Neural cell (in vitro differentiated cells): ENCODE results near the gene NHERF1. TPM values are rescaled to one million over a fixed set of nuclear protein-coding genes. Genes with fewer than 3 reads are reported as not detected.

ENCODE experiments used
- H2AFZ ChIP-seq: fragments of 200-600, 300-800 bp; sonication (generic), shearing (Covaris generic); 2 replicates; pipeline ENCODE4 v1.6.0; 2014; ENCODE audit warnings: low read depth, mild to moderate bottlenecking, antibody characterized with exemption, low read length, moderate library complexity
- H3F3A ChIP-seq: fragments of 200-600 bp; shearing (Covaris generic); 2 replicates; pipeline ENCODE4 v1.6.1; 2016; ENCODE audit warnings: mild to moderate bottlenecking, moderate library complexity, mixed read lengths, antibody characterized with exemption, low read length; ENCODE audit not compliant: insufficient read depth, poor library complexity, severe bottlenecking
- H3K27ac ChIP-seq: fragments of 200-600, 300-800 bp; sonication (generic), shearing (Covaris generic); 2 replicates; pipeline ENCODE4 v1.5.1; 2014; ENCODE audit warnings: mild to moderate bottlenecking, low read length, moderate library complexity
- H3K27me3 ChIP-seq: fragments of 300-800, 200-600 bp; sonication (generic), shearing (Covaris generic); 2 replicates; pipeline ENCODE4 v1.6.0; 2014; ENCODE audit warnings: mild to moderate bottlenecking, low read depth, low read length, moderate library complexity; ENCODE audit not compliant: insufficient read depth
- H3K36me3 ChIP-seq: fragments of 300-800, 200-600 bp; sonication (generic), shearing (Covaris generic); 2 replicates; pipeline ENCODE4 v1.5.1; 2014; ENCODE audit warnings: mild to moderate bottlenecking, antibody characterized with exemption, low read length, moderate library complexity; ENCODE audit not compliant: insufficient read depth
- H3K4me2 ChIP-seq: fragments of 300-800, 200-600 bp; sonication (generic), shearing (Covaris generic); 2 replicates; pipeline ENCODE4 v1.6.0; 2014; ENCODE audit warnings: mild to moderate bottlenecking, low read length
- H3K4me3 ChIP-seq: fragments of 300-800, 200-600 bp; sonication (generic), shearing (Covaris generic); 2 replicates; pipeline ENCODE4 v1.5.1; 2014; ENCODE audit warnings: mild to moderate bottlenecking, low read length, moderate library complexity
- H3K79me2 ChIP-seq: fragments of 200-600 bp; shearing (Covaris generic); replicated peaks from 2 replicates; pipeline ENCODE4 v1.6.0; 2014; ENCODE audit warnings: mild to moderate bottlenecking, low read length, moderate library complexity; ENCODE audit not compliant: insufficient read depth
- H3K9ac ChIP-seq: fragments of 300-800, 200-600 bp; sonication (generic), shearing (Covaris generic); 2 replicates; pipeline ENCODE4 v1.6.1; 2016; ENCODE audit warnings: mild to moderate bottlenecking, low read length, mixed read lengths
- H3K9me2 ChIP-seq: fragments of 200-600 bp; shearing (Covaris generic); 2 replicates; pipeline ENCODE4 v1.6.1; 2016; ENCODE audit warnings: mild to moderate bottlenecking, low read length, mixed read lengths; ENCODE audit not compliant: insufficient read depth
- H3K9me3 ChIP-seq: fragments of 200-600, 300-800 bp; sonication (generic), shearing (Covaris generic); 2 replicates; pipeline ENCODE4 v1.6.1; 2016; ENCODE audit warnings: mild to moderate bottlenecking, mixed run types, low read length, moderate library complexity, mixed read lengths
- H4K20me1 ChIP-seq: fragments of 200-600 bp; shearing (Covaris generic); 2 replicates; pipeline ENCODE4 v1.6.1; 2016; ENCODE audit warnings: mild to moderate bottlenecking, mixed run types; ENCODE audit not compliant: insufficient read depth
- EP300 ChIP-seq: fragments of 450-650 bp; conservative IDR thresholded peaks from 2 replicates; pipeline ENCODE4 v1.6.1; 2014; ENCODE audit warnings: antibody characterized with exemption, mild to moderate bottlenecking, moderate library complexity; ENCODE audit not compliant: poor library complexity, severe bottlenecking
- EZH2 ChIP-seq: fragments of 200-600, 300-800 bp; shearing (Covaris generic), sonication (generic); IDR thresholded peaks from 2 replicates; pipeline ENCODE4 v1.6.1; 2014; ENCODE audit warnings: antibody characterized with exemption, low read length, borderline replicate concordance, mild to moderate bottlenecking; ENCODE audit not compliant: insufficient read depth, poor library complexity, severe bottlenecking
- MXI1 ChIP-seq: fragments of 450-650 bp; conservative IDR thresholded peaks from 2 replicates; pipeline ENCODE4 v1.6.1; 2014; ENCODE audit warnings: antibody characterized with exemption, mild to moderate bottlenecking; ENCODE audit not compliant: poor library complexity, severe bottlenecking
- POLR2AphosphoS5 ChIP-seq: IDR thresholded peaks from 2 replicates; pipeline ENCODE4 v1.6.1; 2012
- RAD21 ChIP-seq: fragments of 450-650 bp; conservative IDR thresholded peaks from 2 replicates; pipeline ENCODE4 v1.6.1; 2014; ENCODE audit warnings: antibody characterized with exemption, mild to moderate bottlenecking, moderate library complexity
- SMC3 ChIP-seq: fragments of 450-650 bp; conservative IDR thresholded peaks from 2 replicates; pipeline ENCODE4 v1.6.1; 2014; ENCODE audit warnings: antibody characterized with exemption, mild to moderate bottlenecking, moderate library complexity; ENCODE audit not compliant: poor library complexity
- TAF1 ChIP-seq: IDR thresholded peaks from 2 replicates; pipeline ENCODE4 v1.6.1; 2012; ENCODE audit warnings: low read depth
- polyA plus RNA-seq: library from polyadenylated mRNA; depleted of rRNA; stranded (reverse); fragments of >200 nt; gene quantifications from 2 replicates; pipeline ENCODE4 v1.2.3, GENCODE V29; 2014
- TF ChIP-seq, protein P1 (sequence below): IDR thresholded peaks from 2 replicates; pipeline ENCODE4 v1.6.1; 2012; ENCODE audit warnings: borderline replicate concordance
- TF ChIP-seq, protein P2 (sequence below): fragments of 450-650 bp; IDR thresholded peaks from 2 replicates; pipeline ENCODE4 v1.5.1; 2014; ENCODE audit warnings: antibody characterized with exemption, mild to moderate bottlenecking, moderate library complexity; ENCODE audit not compliant: poor library complexity, severe bottlenecking

Gene NHERF1
- polyA plus RNA-seq, 1 donor from 2014 or later = 0.51 TPM

DNA sequence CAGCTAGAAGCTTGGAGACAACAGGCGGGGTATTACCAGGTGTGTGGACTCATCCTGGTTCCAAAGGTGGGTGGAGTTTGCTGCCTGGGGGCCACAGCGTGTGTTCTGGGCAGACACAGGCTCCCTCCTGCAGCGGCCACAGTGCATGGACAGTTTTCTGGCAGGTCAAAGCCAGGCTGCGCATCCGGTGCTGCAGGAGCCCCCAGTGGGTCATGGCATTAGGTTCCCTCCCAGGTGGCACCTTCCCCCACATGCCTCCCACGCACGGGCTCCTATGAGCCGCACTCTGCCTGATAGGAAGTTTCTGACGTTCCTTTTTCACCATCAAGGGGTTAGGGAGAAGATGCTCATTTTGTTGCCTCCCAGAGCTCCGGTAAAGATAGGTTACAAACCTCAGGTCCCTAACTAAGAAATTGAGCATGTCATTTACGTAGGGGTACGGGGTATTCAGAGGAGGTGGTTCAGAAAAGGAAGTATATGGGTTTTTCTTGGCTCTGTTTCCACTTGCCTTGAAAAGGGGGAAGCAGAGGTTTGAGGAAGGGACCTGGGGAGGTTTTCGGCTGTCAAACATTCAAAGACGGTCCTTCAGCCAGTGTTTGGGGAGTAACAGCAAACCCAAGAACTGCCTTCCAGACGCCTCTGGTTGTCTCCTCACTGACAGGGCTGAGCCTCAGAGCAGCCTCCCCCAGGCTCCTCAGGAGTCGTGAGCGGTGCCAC, 60.4 kb downstream of the NHERF1 start:
- Histone ChIP-seq H3K36me3 (no peaks in the 10 kb centered on the region), H3K9me2 (no peaks in the 10 kb centered on the region), H3K9me3 (no peaks in the 10 kb centered on the region), H2AFZ (no peak overlapping the region), H3K27me3 (no peaks in the 10 kb centered on the region), H3F3A (no peaks in the 10 kb centered on the region), H3K79me2 (no peaks in the 10 kb centered on the region), H3K4me2 (no peak overlapping the region), H3K27ac (no peak overlapping the region), H3K9ac (no peak overlapping the region), H4K20me1 (no peaks in the 10 kb centered on the region), H3K4me3 (no peak overlapping the region)
- no peak for TF ChIP-seq TAF1
- TF ChIP-seq EP300 = no peak
- no peak for TF ChIP-seq RAD21
- TF ChIP-seq, protein P1, sequence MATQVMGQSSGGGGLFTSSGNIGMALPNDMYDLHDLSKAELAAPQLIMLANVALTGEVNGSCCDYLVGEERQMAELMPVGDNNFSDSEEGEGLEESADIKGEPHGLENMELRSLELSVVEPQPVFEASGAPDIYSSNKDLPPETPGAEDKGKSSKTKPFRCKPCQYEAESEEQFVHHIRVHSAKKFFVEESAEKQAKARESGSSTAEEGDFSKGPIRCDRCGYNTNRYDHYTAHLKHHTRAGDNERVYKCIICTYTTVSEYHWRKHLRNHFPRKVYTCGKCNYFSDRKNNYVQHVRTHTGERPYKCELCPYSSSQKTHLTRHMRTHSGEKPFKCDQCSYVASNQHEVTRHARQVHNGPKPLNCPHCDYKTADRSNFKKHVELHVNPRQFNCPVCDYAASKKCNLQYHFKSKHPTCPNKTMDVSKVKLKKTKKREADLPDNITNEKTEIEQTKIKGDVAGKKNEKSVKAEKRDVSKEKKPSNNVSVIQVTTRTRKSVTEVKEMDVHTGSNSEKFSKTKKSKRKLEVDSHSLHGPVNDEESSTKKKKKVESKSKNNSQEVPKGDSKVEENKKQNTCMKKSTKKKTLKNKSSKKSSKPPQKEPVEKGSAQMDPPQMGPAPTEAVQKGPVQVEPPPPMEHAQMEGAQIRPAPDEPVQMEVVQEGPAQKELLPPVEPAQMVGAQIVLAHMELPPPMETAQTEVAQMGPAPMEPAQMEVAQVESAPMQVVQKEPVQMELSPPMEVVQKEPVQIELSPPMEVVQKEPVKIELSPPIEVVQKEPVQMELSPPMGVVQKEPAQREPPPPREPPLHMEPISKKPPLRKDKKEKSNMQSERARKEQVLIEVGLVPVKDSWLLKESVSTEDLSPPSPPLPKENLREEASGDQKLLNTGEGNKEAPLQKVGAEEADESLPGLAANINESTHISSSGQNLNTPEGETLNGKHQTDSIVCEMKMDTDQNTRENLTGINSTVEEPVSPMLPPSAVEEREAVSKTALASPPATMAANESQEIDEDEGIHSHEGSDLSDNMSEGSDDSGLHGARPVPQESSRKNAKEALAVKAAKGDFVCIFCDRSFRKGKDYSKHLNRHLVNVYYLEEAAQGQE = no peak
- TF ChIP-seq MXI1 = no peak
- no peak for TF ChIP-seq POLR2AphosphoS5
- TF ChIP-seq SMC3 = no peak
- TF ChIP-seq EZH2 = no peak
- TF ChIP-seq, protein P2, sequence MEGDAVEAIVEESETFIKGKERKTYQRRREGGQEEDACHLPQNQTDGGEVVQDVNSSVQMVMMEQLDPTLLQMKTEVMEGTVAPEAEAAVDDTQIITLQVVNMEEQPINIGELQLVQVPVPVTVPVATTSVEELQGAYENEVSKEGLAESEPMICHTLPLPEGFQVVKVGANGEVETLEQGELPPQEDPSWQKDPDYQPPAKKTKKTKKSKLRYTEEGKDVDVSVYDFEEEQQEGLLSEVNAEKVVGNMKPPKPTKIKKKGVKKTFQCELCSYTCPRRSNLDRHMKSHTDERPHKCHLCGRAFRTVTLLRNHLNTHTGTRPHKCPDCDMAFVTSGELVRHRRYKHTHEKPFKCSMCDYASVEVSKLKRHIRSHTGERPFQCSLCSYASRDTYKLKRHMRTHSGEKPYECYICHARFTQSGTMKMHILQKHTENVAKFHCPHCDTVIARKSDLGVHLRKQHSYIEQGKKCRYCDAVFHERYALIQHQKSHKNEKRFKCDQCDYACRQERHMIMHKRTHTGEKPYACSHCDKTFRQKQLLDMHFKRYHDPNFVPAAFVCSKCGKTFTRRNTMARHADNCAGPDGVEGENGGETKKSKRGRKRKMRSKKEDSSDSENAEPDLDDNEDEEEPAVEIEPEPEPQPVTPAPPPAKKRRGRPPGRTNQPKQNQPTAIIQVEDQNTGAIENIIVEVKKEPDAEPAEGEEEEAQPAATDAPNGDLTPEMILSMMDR = no peak

DNA sequence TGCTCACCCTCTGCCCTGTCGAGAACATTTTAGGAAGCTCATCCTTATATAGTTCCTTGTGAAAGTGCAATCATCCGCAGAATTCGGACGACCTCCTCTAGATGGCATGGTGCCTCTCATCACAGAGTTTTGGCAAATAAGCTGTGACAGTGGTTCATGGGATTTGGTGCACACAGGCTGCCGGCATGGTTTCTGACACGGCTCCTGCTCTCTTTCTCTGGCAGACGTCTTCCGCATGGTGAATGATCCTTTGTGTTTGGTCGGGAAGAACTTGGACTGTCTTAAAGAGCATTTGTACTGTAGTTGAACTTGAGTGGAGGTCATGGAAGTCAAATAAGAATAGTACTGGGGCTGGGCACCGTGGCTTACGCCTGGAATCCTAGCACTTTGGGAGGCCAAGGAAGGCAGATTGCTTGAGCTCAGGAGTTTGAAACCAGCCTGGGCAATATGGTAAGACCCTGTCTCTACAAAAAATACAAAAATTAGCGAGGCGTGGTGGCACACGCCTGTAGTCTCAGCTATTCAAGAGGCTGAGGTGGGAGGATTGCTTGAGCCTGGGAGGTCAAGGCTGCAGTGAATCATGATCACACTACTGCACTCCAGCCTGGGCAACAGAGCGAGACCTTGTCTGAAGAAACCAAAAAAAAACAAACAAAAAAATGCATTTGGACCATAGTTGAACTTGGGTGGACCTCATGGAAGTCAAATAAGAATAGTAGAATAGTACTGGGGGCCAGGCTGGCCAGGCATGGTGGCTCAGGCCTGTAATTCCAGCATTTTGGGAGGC, 62.5 kb downstream of the NHERF1 start:
- no peaks in the 10 kb centered on the region for H3K9me3 ChIP-seq
- no peak overlapping the region for H3K27ac ChIP-seq
- no peaks in the 10 kb centered on the region for H3K27me3 ChIP-seq
- H3K9me2 ChIP-seq = no peaks in the 10 kb centered on the region
- no peak overlapping the region for H2AFZ ChIP-seq
- no peaks in the 10 kb centered on the region for H3K36me3 ChIP-seq
- H3K4me3 ChIP-seq = no peak overlapping the region
- no peak overlapping the region for H3K4me2 ChIP-seq
- H3F3A ChIP-seq = no peaks in the 10 kb centered on the region
- TF ChIP-seq EZH2 = no peak
- no peak for TF ChIP-seq MXI1
- TF ChIP-seq POLR2AphosphoS5 = no peak
- no peak for TF ChIP-seq RAD21
- no peak for TF ChIP-seq TAF1
- TF ChIP-seq, protein P2 = no peak
- no peak for TF ChIP-seq EP300
- TF ChIP-seq, protein P1 = no peak
- TF ChIP-seq SMC3 = no peak
- no peaks in the 10 kb centered on the region for H3K79me2 ChIP-seq
- no peaks in the 10 kb centered on the region for H4K20me1 ChIP-seq
- H3K9ac ChIP-seq = no peak overlapping the region
